Fibroblast of the conjunctiva (primary cell): ENCODE measurements around the gene SCUBE2.
"Not testable (repeated sequence)": the region's sequence is repeated elsewhere in the genome, so short reads cannot be mapped to it uniquely, and the experiment has no call there.

Source experiments
- DNase-seq: peaks from one replicate; pipeline ENCODE4 v3.0.0-alpha.2; 2010; ENCODE audit warnings: low read depth

The SCUBE2 gene

DNA sequence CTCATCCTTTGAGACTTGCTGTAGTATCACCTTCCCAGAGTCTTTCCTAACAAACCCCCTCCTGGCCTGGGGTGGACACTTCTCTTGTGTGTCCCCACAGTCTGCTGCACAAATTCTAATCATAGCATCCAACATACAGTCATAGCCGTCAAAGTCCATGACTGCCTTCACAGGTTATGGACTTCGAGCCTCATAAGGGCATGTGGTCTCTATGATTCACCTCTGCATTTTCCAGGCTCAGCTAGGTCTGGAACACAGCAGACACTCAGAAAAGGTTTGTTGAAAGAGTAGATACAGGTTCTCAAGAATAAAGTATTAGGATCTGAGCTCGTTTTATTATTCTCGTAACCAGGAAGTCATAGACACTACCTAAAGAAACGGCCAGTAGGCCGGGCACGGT is 13.2 kb upstream of the SCUBE2 start:
- no peak for DNase-seq

GRCh38 chr11:9103542-9104276 is 12.3 kb upstream of the SCUBE2 start:
- DNase-seq = no peak

GRCh38 chr11:9099617-9100016 is 8.2 kb upstream of the SCUBE2 start:
- no peak for DNase-seq

DNA sequence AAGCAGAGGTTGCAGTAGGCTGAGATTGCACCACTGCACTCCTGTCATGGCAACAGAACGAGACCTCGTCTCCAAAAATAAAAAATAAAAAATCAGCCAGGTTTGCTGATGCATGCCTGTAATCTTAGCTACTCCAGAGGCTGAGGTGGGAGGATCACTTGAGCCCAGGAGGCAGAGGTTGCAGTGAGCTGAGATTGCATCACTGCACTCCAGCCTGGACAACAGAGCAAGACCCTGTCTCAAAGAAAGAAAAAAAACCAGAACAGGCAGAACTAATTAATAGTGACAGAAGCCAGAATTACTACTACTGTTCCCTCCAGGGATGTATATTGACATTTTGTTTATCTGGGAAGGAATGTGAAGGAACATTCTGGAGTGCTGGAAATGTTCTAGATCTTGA is 7.1 kb upstream of the SCUBE2 start:
- not testable (repeated sequence) for DNase-seq

GRCh38 chr11:9097186-9097943 is 6.0 kb upstream of the SCUBE2 start:
- not testable (repeated sequence) for DNase-seq

DNA sequence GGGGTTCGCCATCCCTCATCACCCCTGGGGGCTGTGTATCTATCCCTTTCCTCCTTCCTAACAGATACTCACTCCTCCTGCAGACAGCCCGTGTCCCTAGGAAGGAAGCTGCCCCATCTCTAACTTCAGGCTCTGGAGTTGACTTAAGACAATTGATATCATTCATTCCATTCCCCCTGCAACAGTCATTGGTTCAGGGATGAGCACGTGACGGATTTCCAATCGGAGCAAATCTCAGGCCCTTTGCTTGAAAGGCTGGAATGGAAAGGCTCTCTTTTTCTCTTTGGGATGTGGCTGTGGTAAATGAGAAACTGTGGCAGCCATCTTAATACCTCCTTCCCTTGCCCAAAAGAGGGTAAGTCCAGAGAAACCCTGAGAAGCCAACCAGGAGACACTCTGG is 5.0 kb upstream of the SCUBE2 start:
- DNase-seq = no peak

DNA sequence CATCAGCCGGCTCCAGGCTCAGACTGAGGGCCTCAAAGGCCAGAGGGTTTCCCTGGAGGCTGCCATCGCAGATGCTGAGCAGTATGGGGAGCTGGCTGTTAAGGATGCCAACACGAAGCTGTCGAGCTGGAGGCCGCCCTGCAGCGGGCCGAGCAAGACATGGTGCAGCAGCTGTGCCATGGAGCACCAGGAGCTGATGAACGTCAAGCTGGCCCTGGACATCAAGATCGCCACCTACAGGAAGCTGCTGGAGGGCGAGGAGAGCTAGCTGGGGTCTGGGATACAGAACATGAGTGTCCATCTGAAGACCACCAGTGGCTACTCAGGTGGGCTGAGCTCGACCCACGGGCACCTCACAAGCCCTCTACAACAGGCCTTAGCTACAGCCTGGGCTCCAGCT is 4.0 kb upstream of the SCUBE2 start:
- DNase-seq = no peak

GRCh38 chr11:9094420-9094819 is 3.0 kb upstream of the SCUBE2 start:
- no peak for DNase-seq

DNA sequence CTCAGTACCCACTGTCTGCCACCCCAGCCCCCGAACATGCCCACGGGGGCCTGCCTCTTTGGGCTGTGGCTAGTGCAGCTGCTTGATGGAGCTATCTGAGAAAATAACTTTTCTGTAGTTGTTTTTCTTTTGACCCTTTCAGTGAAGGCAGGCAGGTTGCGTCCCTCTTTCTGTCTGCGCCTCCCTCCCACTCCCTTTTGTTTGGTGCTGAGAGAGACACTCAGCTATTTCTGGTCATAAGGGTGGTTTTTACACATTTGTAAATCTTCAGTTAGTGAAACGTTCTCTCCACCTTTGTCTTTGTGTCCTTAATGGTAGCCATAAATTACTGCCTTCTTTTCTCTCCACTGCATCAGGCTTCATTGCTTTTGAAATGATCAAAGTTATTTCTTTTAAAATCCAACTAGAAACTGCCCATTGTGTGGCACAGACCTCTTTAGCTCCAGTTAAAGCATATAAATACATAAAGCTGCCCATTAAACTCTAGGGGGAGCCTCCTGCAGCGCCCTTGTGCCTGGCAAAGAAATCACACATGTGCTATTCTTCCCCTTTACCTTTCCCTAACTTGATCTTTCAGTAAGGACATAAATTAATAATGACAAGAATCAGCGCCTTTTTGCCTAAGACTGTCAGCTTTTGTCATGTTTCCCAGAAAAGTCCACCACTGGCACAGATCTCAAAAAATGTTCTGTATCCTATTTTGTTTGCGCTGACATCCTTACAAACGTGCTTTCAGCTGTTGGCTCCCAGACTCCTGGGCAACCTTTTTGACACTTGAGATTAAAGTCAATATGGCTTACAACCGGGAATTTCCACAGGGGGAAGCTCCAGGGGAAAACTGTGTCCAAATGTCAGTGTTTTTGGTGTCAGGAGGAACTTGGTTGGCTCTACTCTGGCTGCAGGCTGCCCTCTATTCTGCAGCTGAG is 1.7 kb upstream of the SCUBE2 start:
- DNase-seq = no peak

- no peak for DNase-seq
Measured at GRCh38 chr11:9092072-9092471, 673 bp upstream of the SCUBE2 start.

GRCh38 chr11:9090488-9091043 is 833 bp downstream of the SCUBE2 start:
- DNase-seq = no peak

GRCh38 chr11:9089636-9090035 is 1.8 kb downstream of the SCUBE2 start:
- no peak for DNase-seq

DNA sequence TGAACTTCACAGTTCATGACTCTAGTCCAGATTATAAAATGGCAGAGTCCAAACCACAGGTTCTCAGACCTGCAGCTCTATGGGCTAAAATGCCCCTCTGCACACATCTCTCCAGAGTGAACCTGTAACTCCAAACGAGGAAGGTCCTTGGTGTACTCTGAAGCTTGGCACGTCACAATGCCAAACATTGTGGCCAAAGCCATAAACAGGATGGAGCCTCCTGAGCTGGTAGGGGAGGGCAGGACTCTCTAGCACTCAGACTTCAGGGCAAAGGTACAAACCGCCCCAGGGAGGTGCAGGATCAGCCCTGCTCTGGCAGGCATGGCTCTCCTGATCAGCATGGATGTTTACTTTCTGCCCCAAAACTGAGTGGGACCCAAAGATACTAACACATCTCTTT is 2.3 kb downstream of the SCUBE2 start:
- no peak for DNase-seq

DNA sequence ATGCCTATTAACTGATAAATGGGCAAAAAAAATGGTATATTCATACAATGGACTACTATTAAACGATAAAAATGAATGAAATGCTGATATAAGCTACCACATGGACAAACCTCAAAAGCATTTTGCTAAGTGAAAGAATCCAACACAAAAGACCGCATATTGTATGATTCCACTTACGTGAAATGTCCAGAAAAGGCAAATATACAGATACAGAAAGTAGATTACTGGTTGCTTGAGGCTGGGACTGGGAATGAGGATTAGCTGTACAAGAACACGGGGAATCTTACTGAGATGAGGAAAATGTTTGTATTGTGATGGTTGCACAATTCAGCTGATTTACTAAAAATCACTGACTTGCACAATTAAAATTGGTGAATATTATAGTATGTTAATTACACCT is 8.8 kb downstream of the SCUBE2 start:
- no peak for DNase-seq

GRCh38 chr11:9081153-9081552 is 10.2 kb downstream of the SCUBE2 start:
- DNase-seq = no peak

DNA sequence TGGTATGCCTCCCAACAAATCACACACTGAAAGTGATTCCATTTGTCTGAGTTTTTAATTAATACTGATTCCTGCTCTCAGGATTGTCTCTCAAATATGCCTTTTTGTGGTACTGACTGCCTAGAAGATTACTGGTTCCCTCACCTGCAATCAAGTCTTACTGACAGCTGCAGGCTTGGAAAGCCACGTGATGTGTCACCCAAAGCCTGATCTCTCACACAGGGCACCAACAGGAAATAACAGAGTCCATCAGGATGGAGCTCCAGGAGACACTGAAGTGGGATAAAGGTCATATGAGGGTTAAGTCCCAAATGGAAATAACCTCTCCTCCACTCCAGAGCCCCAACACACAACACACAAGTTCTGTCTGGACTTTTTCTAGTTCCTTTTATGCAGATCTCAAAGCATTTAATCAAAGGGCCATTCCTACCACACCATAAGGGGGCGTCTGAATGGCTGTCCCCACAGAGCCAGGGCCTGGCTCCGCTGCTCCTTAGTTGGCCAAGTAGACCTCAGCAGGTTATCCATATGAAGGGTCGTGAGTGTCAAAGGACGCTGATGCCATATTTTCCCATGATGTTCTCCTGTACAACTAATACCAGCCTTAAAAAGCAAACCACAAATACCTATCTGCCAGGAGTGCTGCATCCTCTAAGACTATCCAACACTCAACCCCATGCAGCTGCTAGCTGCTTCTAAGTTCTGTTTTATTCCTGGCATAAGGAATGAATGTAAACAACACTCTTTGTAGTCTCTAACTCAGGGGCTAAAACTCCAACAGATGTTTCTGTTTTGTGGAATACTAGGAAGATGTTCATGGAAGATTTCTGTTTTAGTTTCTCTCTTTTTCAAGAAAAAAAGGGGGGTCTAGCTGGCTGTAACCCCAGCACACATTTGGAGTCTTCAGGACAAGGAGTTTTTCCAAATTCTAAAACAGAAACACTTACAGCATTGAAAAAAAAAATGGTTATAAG is 13.0 kb downstream of the SCUBE2 start:
- no peak for DNase-seq

- DNase-seq = no peak
Measured at GRCh38 chr11:9077164-9077563, 14.2 kb downstream of the SCUBE2 start.

DNA sequence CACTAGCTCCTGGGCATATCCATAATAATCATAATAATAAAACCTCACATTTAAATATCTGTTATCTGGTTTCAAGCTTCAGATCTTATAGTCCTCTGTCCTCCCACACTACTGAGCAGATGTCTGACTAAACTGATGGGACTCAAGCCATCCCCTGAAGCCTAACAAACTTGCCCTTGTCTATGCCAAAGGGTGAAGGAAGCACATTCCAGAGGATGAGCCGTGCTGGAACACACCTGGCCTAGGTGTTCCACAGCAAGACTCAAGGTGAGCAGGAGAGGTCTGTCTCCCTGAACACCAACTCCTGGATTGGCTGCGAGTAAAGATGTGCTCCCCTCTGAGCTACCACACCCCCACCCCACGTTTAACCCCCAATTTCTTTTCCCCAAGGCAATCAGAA is 14.7 kb downstream of the SCUBE2 start:
- no peak for DNase-seq

- no peak for DNase-seq
Measured at GRCh38 chr11:9076046-9076445, 15.4 kb downstream of the SCUBE2 start.

- no peak for DNase-seq
Measured at GRCh38 chr11:9075556-9075955, 15.8 kb downstream of the SCUBE2 start.
